Activated CD4-positive, alpha-beta T cell treated with anti-CD3 and anti-CD28 coated beads, Interleukin-2, amount 10 ng/mL, durations not matched to agents 24 days and 14 days (primary cell): Measurements from ENCODE around the gene MROH7. TPM values are rescaled to one million over a fixed set of nuclear protein-coding genes. Genes with fewer than 3 reads are reported as not detected.
"Not testable (repeated sequence)": the region's sequence is repeated elsewhere in the genome, so short reads cannot be mapped to it uniquely, and the experiment has no call there.

ENCODE experiments used
- DNase-seq: peaks from one replicate; pipeline ENCODE4 v3.0.0; 2022
- H3K27ac Mint-ChIP-seq: one replicate; pipeline ENCODE4 v1.8.0; 2022; ENCODE audit warnings: mild to moderate bottlenecking, mixed read lengths
- H3K27me3 Mint-ChIP-seq: one replicate; pipeline ENCODE4 v1.8.0; 2022; ENCODE audit warnings: mixed read lengths
- H3K36me3 Mint-ChIP-seq: one replicate; pipeline ENCODE4 v1.8.0; 2022; ENCODE audit warnings: low read depth, mild to moderate bottlenecking, mixed read lengths
- H3K4me1 Mint-ChIP-seq: one replicate; pipeline ENCODE4 v1.8.0; 2021; ENCODE audit warnings: mixed read lengths
- H3K4me3 Mint-ChIP-seq: one replicate; pipeline ENCODE4 v1.8.0; 2022; ENCODE audit warnings: mild to moderate bottlenecking, moderate library complexity, mixed read lengths
- H3K9me3 Mint-ChIP-seq: one replicate; pipeline ENCODE4 v1.8.0; 2021; ENCODE audit warnings: mixed read lengths
- intact Hi-C: fragments of 100-400 bp; cut with micrococcal nuclease; formaldehyde crosslinking; loops from one replicate; pipeline ENCODE4 v1.15.1; 2023
- total RNA-seq: library from RNA; stranded (reverse); gene quantifications from 2 replicates; pipeline ENCODE4 v1.2.3, GENCODE V29; 2022

Gene MROH7
- total RNA-seq, 1 donor from 2014 or later, result 0.12 TPM

DNA sequence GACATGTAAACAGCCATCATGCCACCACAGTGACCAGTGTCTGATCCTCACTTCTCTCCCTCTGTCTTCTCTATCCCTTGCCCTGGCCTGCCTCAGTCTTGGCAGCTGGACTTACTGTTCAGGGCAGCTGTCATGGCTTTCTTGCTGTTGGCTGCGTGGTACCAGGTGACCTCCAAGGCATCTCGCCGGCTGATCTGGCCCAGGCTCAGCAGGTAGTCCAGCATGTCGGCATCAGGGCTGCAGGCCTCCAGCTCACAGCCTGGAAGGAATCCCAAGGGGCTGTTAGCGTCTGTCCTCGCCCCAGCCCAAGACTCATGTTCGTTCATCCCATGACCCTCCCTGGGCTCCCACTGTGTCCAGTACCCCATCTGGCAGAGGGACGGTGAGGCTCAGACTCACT is 21.8 kb upstream of the MROH7 start:
- no peaks in the 10 kb centered on the region for H3K27me3 Mint-ChIP-seq
- no peak overlapping the region for H3K4me3 Mint-ChIP-seq
- DNase-seq, result no peak
- H3K4me1 Mint-ChIP-seq, result no peaks in the 10 kb centered on the region
- H3K36me3 Mint-ChIP-seq, result no peaks in the 10 kb centered on the region
- no peaks in the 10 kb centered on the region for H3K9me3 Mint-ChIP-seq
- intact Hi-C loops, result no loop called here
- no peak overlapping the region for H3K27ac Mint-ChIP-seq

- intact Hi-C loops, result no loop called here
- Mint-ChIP-seq H3K9me3 (no peaks in the 10 kb centered on the region), H3K27ac (no peak within 1 kb of the TSS), H3K36me3 (no peaks in the 10 kb centered on the region), H3K4me1 (no peaks in the 10 kb centered on the region), H3K4me3 (no peak within 1 kb of the TSS), H3K27me3 (no peaks in the 10 kb centered on the region)
- no peak for DNase-seq
These were observed 18.2 kb upstream of the MROH7 start, which contains the start of gene FAM151A for GRCh38 chr1:54623216-54624007. Gene FAM151A, minus strand, starts transcription at chr1:54623525. Its CDS starts 130 bp downstream, at chr1:54623395.

- Mint-ChIP-seq H3K36me3 (no peaks in the 10 kb centered on the region), H3K27ac (no peak overlapping the region), H3K27me3 (no peaks in the 10 kb centered on the region), H3K4me1 (no peaks in the 10 kb centered on the region), H3K4me3 (no peak overlapping the region), H3K9me3 (no peaks in the 10 kb centered on the region)
- intact Hi-C loops, result no loop called here
- DNase-seq, result no peak
These were observed 16.8 kb upstream of the MROH7 start for GRCh38 chr1:54624466-54625464.

DNA sequence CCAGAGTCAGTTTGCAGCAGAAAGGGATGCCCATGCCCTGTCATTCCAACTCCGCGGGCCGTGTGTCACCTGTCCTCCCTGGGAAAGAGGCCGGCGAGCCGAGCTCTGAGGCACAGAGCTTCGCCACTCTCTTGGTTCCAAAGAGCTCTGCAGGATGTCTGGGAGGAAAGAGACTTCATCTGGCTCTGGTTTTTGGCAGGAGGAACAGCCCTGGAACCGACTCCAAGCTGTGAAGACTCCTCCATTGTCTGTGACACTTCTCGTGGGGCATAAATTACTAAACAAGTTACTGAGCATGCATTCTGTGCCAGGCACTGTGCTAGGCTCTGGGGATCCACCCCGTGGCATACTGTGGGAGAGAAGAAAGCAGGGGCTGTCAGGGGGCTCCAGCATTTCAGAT is 14.4 kb upstream of the MROH7 start:
- intact Hi-C loops, result no loop called here
- Mint-ChIP-seq H3K27me3 (peaks cover under 1% of the 10 kb centered on the region), H3K9me3 (no peaks in the 10 kb centered on the region), H3K27ac (no peak overlapping the region), H3K36me3 (no peaks in the 10 kb centered on the region), H3K4me1 (no peaks in the 10 kb centered on the region), H3K4me3 (no peak overlapping the region)
- DNase-seq, result no peak

DNA sequence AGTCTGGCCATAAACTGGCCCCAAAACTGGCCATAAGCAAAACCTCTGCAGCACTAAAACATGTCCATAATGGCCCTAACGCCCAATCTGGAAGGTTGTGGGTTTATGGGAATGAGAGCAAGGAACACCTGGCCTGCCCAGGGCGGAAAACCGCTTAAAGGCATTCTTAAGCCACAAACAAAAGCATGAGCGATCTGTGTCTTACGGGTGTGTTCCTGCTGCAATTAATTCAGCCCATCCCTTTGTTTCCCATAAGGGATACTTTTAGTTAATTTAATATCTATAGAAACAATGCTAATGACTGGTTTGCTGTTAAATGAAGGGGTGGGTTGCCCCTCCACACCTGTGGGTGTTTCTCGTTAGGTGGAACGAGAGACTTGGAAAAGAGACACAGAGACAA is 5.8 kb upstream of the MROH7 start:
- H3K36me3 Mint-ChIP-seq, H3K9me3 Mint-ChIP-seq, DNase-seq, H3K4me1 Mint-ChIP-seq, intact Hi-C loops, H3K27ac Mint-ChIP-seq, H3K4me3 Mint-ChIP-seq: not testable (repeated sequence)
- H3K27me3 Mint-ChIP-seq, result peaks cover 10% of the 10 kb centered on the region

DNA sequence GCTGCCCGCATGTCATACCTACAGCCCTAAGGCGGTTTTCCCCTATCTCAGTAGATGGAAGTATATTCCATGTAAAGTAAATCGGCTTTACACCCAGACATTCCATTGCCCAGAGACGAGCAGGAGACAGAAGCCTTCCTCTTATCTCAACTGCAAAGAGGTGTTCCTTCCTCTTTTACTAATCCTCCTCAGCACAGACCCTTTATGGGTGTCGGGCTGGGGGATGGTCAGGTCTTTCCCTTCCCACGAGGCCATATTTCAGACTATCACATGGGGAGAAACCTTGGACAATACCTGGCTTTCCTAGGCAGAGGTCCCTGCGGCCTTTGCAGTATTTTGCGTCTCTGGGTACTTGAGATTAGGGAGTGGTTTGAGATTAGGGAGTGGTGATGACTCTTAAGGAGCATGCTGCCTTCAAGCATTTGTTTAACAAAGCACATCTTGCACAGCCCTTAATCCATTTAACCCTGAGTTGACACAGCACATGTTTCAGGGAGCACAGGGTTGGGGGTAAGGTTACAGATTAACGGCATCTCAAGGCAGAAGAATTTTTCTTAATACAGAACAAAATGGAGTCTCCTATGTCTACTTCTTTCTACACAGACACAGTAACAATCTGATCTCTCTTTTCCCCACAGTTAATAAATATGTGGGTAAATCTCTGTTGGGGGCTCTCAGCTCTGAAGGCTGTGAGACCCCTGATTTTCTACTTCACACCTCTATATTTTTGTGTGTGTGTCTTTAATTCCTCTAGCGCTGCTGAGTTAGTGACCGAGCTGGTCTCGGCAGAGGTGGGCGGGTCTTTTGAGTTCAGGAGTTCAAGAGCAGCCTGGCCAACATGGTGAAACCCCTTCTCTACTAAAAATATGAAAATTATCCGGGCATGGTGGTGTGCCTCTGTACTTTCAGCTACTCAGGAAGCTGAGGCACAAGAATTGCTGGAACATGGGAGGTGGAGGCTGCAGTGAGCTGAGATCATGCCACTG is 4.8 kb upstream of the MROH7 start:
- H3K27ac Mint-ChIP-seq, DNase-seq, H3K9me3 Mint-ChIP-seq, H3K36me3 Mint-ChIP-seq, intact Hi-C loops, H3K4me1 Mint-ChIP-seq, H3K4me3 Mint-ChIP-seq: not testable (repeated sequence)
- peaks cover 10% of the 10 kb centered on the region for H3K27me3 Mint-ChIP-seq

- Mint-ChIP-seq H3K4me3 (no peak overlapping the region), H3K4me1 (no peaks in the 10 kb centered on the region), H3K27me3 (peaks cover 5% of the 10 kb centered on the region), H3K9me3 (peaks cover 6% of the 10 kb centered on the region), H3K36me3 (no peaks in the 10 kb centered on the region), H3K27ac (no peak overlapping the region)
- intact Hi-C loops, result no loop called here
- no peak for DNase-seq
These were observed 1.2 kb upstream of the MROH7 start for GRCh38 chr1:54640361-54640760.

GRCh38 chr1:54643736-54644135 is 2.1 kb downstream of the MROH7 start:
- Mint-ChIP-seq H3K27ac (no peak overlapping the region), H3K4me3 (no peak overlapping the region), H3K9me3 (peaks cover 6% of the 10 kb centered on the region), H3K27me3 (peaks cover 5% of the 10 kb centered on the region), H3K4me1 (no peaks in the 10 kb centered on the region), H3K36me3 (no peaks in the 10 kb centered on the region)
- intact Hi-C loops, result no loop called here
- no peak for DNase-seq

- Mint-ChIP-seq H3K27ac (no peak overlapping the region), H3K4me3 (no peak overlapping the region), H3K9me3 (peaks cover 6% of the 10 kb centered on the region), H3K36me3 (no peaks in the 10 kb centered on the region), H3K4me1 (no peaks in the 10 kb centered on the region), H3K27me3 (peaks cover 13% of the 10 kb centered on the region)
- intact Hi-C loops, result no loop called here
- DNase-seq, result no peak
These were observed 4.5 kb downstream of the MROH7 start for GRCh38 chr1:54645806-54646676.

DNA sequence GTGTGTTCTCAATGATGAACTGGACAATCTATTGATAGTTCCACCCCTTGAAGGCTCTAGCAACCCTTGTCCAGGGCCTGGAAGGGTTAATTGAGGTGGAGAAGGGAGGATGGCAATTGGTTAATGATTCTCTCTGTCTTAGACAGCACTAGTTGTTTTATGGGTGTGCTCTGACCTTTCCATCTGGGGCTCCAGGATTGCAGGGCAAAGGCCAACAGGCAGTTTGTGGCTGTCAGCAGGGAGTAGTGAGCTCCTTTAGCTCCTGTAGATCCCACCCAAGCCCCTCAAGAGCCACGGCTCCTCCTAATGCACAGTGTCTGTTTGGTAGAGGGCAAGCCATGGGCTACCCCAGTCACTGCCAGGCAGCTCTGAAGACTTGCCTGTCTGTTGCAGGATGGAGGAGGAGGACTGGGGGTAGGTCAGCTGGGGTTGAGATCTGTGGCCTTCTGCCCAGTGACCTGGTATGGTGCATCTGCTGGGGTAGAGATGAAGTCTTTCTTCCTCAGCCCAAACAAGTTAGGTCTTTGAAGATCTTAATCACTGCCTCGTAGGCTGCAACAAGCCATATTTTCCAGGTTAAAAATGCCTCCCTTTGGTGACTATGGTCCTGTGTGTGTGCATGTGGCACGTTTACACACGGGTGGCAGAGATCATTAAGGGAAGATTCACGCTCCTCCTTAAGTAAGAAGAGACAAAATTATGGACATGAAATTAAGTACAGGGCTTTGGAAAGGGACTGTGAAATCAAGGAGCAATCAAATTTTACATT is 7.7 kb downstream of the MROH7 start:
- Mint-ChIP-seq H3K36me3 (no peaks in the 10 kb centered on the region), H3K4me1 (no peaks in the 10 kb centered on the region), H3K27ac (no peak overlapping the region), H3K4me3 (no peak overlapping the region), H3K9me3 (no peaks in the 10 kb centered on the region), H3K27me3 (peaks cover 15% of the 10 kb centered on the region)
- no peak for DNase-seq
- intact Hi-C loops, result no loop called here

GRCh38 chr1:54649921-54650320 is 8.3 kb downstream of the MROH7 start:
- H3K27ac Mint-ChIP-seq, result no peak overlapping the region
- no peaks in the 10 kb centered on the region for H3K36me3 Mint-ChIP-seq
- no peak overlapping the region for H3K4me3 Mint-ChIP-seq
- H3K4me1 Mint-ChIP-seq, result no peaks in the 10 kb centered on the region
- peaks cover 15% of the 10 kb centered on the region for H3K27me3 Mint-ChIP-seq
- intact Hi-C loops, result no loop called here
- H3K9me3 Mint-ChIP-seq, result no peaks in the 10 kb centered on the region
- DNase-seq, result no peak

DNA sequence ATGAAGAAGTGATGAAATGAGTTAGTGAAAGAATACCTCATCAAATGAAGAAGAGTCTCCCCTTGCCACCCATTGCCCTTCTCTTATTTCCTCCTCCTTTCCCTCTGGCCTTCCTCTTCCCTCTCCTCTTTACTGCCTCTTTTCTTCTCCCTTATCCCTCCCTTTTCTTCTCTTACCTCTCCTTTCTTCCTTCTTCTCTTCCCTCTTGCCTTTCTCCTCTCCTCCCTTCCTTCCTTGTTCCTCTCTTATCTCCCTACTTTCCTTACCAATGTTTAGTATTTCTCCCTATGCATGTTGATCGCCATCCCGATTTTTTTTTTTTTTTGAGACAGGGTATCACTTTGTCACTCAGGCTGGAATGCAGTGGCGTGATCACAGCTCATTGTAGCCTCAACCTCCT is 8.8 kb downstream of the MROH7 start:
- H3K36me3 Mint-ChIP-seq, result no peaks in the 10 kb centered on the region
- no peak overlapping the region for H3K27ac Mint-ChIP-seq
- H3K9me3 Mint-ChIP-seq, result no peaks in the 10 kb centered on the region
- H3K27me3 Mint-ChIP-seq, result peaks cover 15% of the 10 kb centered on the region
- intact Hi-C loops, result no loop called here
- DNase-seq, result no peak
- H3K4me1 Mint-ChIP-seq, result no peaks in the 10 kb centered on the region
- H3K4me3 Mint-ChIP-seq, result no peak overlapping the region
